ENCODE data around the gene SCNN1G.

- TF ChIP-seq GATA2 (IDR thresholded peaks at IDR 0.05; ENCODE audit: low read depth, low read length), result no peak
- no peak for TF ChIP-seq GATA3 (IDR thresholded peaks at IDR 0.05; ENCODE audit: low read depth, low read length)
These were observed 24.4 kb upstream of the SCNN1G start for GRCh38 chr16:23158114-23158513.

All from SH-SY5Y (cell line).